Eye (tissue), 1 donor: ENCODE results near the gene CRYM.

Experiments
- DNase-seq: peaks from one replicate; pipeline ENCODE4 v3.0.0-alpha.2; 2015

The CRYM gene

GRCh38 chr16:21242756-21243155, 35.3 kb downstream of the CRYM start:
- no peak for DNase-seq

DNA sequence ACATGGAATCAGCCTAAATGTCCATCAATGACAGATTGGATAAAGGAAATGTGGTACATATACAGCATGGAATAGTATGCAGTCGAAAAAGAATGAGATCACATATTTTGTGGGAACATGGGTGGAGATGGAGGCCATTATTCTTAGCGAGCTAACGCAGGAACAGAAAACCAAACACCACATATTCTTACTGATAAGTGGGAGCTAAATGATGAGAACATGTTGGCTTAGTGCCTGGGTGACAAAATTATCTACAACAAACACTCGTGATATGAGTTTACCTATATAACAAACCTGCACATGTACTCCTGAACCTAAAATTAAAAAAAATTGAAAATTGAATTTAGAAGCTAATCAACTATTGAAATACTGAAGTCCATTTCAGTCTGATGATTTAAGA, 38.4 kb downstream of the CRYM start:
- no peak for DNase-seq

DNA sequence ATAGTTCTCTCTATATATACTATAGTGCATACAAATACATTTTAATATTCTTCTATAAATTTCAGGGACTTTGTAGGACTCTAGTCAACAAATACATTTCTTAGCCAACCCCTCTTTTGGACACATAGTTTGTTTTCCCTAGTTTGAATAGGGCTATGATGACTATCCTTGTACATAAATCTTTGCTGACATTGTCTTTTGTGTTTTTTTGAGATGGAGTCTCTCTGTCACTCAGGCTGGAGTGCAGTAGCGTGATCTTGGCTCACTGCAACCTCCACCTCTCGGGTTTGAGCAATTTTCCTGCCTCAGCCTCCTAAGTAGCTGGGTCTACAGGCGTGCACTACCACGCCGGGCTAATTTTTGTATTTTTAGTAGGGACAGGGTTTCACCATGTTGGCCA, 41.3 kb downstream of the CRYM start:
- DNase-seq = no peak

DNA sequence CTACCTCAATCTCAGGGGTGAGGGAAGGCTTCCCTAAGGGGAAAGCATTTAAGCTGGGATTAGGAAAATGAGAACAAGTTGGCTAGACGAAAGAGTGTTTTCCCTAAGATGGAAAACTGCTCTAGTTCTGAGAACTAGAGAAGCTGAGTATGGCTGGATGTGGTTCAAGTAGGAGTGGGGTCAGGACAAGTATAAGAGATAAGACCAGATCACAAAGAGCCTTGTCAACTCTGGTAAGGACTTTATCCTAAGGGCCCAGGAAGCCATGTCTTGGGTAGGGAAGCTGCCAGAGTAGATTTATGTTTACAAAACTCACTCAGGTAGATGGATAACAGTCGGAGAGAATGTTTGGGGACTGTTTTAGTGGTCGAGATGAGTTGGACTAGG, 42.9 kb downstream of the CRYM start:
- DNase-seq = no peak

GRCh38 chr16:21233521-21234150, 44.5 kb downstream of the CRYM start, which contains the start of gene ANKS4B:
TSS of gene ANKS4B (plus strand) at chr16:21233699. CDS start at chr16:21233738, 39 bp downstream.
- no peak for DNase-seq

DNA sequence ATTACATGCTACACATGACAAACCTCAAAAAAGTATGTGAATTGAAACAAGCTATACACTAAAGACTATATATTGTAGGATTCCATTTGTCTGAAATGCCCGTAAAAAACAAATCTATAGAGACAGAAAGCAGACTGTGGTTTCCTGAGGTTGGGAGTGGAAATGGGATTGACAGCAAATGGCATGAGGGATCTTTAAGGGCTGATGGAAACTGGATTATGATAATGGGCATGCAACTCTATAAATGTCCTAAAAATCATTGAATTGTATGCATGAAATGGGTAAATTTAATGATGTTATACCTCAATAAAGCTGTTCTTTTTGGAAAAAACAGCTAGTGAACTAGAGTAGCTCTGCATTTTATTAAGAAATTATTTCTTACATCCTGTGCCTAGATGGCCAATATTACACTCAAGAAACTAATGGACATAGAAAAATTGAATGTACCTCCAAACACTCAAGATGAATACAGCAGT, 45.0 kb downstream of the CRYM start:
- DNase-seq = no peak

DNA sequence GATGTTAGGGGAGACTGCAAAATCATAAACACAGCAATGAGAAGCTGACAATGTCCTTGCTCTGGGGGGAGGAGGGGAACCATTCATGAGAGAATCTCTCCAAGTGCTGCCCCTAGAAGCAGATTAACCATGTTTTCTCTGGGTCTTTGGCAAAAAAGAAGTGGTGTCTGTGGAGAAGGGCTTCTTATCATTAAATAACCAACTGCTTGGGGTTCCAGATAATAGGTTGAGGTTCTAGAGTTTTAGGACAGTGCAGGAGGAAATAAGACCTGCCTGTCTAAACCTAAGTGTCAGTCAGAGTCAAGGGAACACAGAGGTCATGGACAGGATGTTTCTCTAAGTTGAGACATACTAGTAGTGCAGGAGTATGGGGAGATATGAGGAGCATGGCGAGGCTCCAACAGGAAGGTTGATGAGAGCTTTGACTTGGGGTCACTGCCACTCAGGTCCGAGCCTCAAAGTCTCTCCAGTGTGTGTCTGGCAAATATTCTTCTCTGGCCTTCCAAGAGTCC, 49.7 kb downstream of the CRYM start:
- DNase-seq = no peak

DNA sequence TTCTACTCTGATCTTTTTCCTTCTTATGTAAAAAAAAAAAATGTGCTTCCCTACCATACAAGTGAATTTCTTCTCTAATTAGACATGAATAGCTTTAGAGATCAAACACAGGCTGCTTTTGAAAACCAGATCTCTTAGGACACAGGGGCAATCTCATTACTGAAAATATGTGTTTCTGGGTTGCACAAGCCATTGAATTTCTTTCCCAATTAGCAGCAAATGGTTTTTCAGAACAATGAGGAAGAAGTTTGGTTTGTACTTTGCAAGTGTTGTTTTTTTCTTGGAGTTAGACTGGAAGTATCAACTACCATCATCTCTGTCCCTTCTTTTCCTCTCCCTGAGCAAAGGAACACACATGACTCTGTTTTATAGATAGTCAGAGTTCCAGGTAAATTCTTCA, 50.2 kb downstream of the CRYM start:
- peak; percentile 74 for DNase-seq

DNA sequence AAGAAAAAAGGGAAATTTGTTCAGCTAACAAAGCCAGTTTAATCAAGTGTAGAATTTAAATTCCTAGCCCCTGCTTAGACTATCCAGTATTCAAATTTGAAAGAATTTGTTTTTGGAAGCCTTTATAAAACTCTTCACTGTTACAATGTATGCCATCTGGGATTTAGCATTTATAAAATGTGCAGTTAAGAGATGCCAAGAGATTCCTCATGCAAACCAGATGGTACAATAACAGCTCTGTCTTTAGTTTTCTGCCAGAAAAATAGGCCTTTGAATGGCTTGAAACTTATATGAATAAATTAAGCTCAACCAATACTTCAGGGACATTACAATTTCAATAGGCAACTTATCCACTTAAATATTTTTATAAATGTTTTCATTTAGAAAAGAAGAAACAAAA, 51.3 kb downstream of the CRYM start:
- DNase-seq = peak; percentile 53

GRCh38 chr16:21224800-21225199, 53.3 kb downstream of the CRYM start:
- no peak for DNase-seq

DNA sequence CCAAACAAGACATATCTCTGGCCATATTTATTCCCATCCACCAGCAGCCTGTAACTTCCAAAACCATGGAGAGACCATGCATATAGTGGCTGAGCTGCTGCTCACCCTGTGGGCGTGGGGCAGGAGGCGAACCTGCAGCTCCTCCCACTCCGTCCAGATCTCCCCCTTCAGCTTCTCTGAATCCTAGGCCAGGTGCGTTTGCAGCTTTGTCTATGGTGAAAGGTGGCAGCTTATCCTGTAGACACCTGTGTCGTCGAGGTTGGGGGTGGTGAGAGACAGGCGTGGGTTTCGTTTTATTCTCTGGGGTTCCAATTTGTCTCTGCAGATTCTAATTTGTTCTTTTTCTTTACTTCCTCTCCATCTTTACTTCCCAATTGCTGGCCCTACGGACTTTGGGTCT, 54.3 kb downstream of the CRYM start:
- no peak for DNase-seq

DNA sequence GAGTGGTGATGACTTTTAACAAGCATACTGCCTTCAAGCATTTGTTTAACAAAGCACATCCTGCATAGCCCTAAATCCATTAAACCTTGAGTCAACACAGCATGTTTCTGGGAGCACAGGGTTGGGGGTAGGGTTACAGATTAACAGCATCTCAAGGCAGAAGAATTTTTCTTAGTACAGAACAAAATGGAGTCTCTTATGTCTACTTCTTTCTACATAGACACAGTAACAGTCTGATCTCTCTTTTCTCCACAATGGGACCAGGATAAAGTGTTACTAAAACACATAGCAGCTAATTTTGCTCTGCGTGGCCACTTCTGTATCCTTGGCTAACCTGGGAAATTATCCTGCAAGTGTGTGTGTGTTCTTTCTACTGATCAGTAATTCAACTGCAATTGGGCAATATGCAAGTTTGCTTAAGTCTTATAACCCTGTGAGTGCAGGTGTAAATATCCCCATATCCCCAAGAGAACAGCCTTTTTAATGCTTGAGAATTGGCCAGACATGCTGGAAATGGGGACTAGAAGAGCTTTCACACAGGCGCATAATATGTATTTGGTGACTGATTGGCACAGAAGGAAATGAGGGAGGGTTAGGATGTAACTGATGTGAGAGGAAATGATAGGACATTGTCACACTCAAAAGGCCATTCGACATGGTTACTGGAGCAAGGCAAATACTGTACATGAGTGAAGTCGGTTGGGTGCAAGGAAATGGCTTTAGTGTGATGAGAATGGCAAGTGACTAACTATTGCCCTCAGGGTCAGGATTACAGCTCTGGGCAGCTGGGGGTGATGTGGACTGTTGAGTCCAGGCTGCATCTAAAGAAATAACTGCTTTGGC, 55.4 kb downstream of the CRYM start:
- DNase-seq = no peak

- DNase-seq = no peak
Observed at GRCh38 chr16:21219551-21219950, 58.5 kb downstream of the CRYM start.

DNA sequence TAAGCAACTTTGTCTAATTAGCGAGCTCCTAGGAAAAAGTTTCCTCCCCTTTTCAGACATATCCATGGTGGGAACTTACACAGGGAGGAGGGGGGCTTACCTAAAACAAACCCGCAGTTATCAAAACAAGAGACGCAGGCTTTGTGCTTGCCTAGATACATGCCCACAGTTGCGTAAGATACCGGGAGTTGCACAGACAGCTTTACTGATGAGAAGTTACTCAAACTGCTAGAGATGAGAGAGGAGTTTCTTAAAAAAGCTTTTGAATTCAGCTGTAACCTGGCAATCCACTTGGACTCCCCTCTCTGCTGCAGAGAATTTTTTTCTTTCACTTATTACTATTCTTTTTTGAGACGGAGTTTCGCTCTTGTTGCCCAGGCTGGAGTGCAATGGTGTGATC, 59.9 kb downstream of the CRYM start:
- DNase-seq = no peak

DNA sequence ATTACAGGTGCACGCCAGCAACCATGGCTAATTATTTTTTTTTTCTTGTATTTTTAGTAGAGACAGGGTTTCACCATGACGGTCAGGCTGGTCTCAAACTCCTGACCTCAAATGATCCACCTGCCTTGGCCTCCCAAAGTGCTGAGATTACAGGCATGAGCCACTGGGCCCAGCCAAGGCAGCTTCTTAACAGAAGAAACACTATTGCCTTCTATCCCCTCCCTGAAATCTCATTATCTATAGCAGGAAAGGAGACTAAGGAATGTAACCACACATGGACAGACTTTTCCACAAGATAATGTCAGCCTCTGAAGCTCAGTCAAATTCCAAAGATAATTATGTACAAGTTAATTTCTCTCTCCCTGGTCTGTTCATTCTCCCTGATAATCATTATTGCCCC, 61.0 kb downstream of the CRYM start:
- no peak for DNase-seq

- DNase-seq = no peak
Observed at GRCh38 chr16:21214086-21214485, 64.0 kb downstream of the CRYM start.

DNA sequence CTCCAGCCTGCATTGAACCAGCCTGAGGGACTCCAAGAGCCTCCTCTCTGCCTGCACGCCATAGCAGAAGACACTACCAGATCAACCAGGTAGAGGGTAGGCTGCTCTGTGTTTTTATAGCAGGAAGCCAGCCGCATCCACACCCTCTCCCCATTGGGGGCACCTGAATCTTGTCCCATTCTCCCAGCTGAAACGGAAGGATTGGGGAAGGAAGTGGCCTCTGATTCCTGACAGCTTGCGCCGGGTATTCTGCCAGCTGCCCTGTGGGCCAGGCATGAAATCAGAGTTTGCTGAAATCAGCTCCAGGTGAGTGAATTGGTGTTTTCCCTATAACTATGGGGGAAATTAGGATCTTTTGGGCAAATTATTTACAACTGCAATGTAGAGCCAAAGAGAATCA, 66.6 kb downstream of the CRYM start, which contains the start of gene ZP2:
Gene ZP2 (minus strand): TSS at position 89 of the 400 bp plus-strand sequence. CDS start 27 bp downstream, at position 62.
- no peak for DNase-seq
